SIG-M5 treated with dmso at 0.1 percent for 504 hours (cell line): ENCODE results near the gene RABL6.
A peak's percentile ranks its signal among the peaks of the same experiment; 100 is the strongest.
"Not testable (repeated sequence)": the region's sequence is repeated elsewhere in the genome, so short reads cannot be mapped to it uniquely, and the experiment has no call there.

Experiments used
- DNase-seq: peaks from one replicate; lab custom pipeline; 2025; ENCODE audit not compliant: unreplicated experiment; lab: John Stamatoyannopoulos, UW

Gene RABL6

GRCh38 chr9:136807281-136808074 is at the start of gene RABL6:
RABL6 (plus strand) TSS chr9:136807948; CDS start chr9:136808197, 249 bp downstream.
- DNase-seq, result peak; percentile 82

GRCh38 chr9:136759001-136759400 is 48.7 kb upstream of the RABL6 start:
- DNase-seq, result no peak

- DNase-seq, result no peak
These were observed 48.1 kb upstream of the RABL6 start for GRCh38 chr9:136759436-136760325.

- no peak for DNase-seq
These were observed 47.3 kb upstream of the RABL6 start for GRCh38 chr9:136760424-136760823.

GRCh38 chr9:136760834-136761544 is 46.8 kb upstream of the RABL6 start:
- DNase-seq, result peak; percentile 75

GRCh38 chr9:136761545-136761981 is 46.2 kb upstream of the RABL6 start:
- DNase-seq, result no peak

GRCh38 chr9:136762221-136762691 is 45.5 kb upstream of the RABL6 start:
- no peak for DNase-seq

GRCh38 chr9:136762915-136763648 is 44.7 kb upstream of the RABL6 start:
- no peak for DNase-seq

GRCh38 chr9:136763649-136764035 is 44.1 kb upstream of the RABL6 start:
- DNase-seq, result no peak

- no peak for DNase-seq
These were observed 43.4 kb upstream of the RABL6 start, which contains the start of gene LCN15 for GRCh38 chr9:136764301-136764891. LCN15 (minus strand) TSS chr9:136764518; CDS start chr9:136764488, 30 bp downstream.

- DNase-seq, result no peak
These were observed 42.7 kb upstream of the RABL6 start for GRCh38 chr9:136765041-136765440.

- DNase-seq, result not testable (repeated sequence)
These were observed 41.9 kb upstream of the RABL6 start for GRCh38 chr9:136765745-136766409.

- DNase-seq, result peak; percentile 32
These were observed 41.2 kb upstream of the RABL6 start for GRCh38 chr9:136766410-136767120.

- no peak for DNase-seq
These were observed 38.0 kb upstream of the RABL6 start for GRCh38 chr9:136769710-136770191.

GRCh38 chr9:136771907-136772415 is 35.8 kb upstream of the RABL6 start:
- no peak for DNase-seq

GRCh38 chr9:136773386-136774044 is 34.2 kb upstream of the RABL6 start:
- no peak for DNase-seq

GRCh38 chr9:136774416-136775045 is 33.2 kb upstream of the RABL6 start:
- no peak for DNase-seq
